GM19023 (cell line): ENCODE data around the gene GRIK1.

Experiments used
- ATAC-seq: cut with Tn5 transposase; IDR thresholded peaks from one replicate; pipeline ENCODE4 v1.9.1; 2021; ENCODE audit warnings: mild to moderate bottlenecking, moderate library complexity; ENCODE audit not compliant: unreplicated experiment

GRIK1 gene

DNA sequence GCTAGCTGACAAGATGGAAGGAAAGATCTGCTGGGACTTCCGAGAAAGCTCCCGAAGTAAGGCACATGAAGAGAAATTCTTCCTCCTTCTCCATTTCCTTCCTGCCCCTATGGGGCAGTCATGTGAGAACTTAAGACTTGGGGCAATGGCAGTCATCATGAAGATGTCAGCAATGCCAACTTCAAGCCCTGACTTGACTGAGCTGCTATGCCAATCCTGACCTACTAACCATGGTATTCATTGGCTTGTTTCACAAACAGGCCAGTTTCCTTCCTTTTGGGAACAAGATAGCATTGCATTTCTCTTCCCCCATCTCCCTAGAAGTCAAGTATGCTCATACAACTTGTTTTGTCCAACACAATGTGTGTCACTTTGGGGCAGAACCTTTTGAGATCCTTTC is 25.5 kb downstream of the GRIK1 start:
- no peak for ATAC-seq

- ATAC-seq, result no peak
These were observed 30.2 kb downstream of the GRIK1 start for GRCh38 chr21:29909571-29909970.

GRCh38 chr21:29904359-29905282 is 35.2 kb downstream of the GRIK1 start:
- ATAC-seq, result no peak

GRCh38 chr21:29896884-29897283 is 42.9 kb downstream of the GRIK1 start:
- no peak for ATAC-seq

DNA sequence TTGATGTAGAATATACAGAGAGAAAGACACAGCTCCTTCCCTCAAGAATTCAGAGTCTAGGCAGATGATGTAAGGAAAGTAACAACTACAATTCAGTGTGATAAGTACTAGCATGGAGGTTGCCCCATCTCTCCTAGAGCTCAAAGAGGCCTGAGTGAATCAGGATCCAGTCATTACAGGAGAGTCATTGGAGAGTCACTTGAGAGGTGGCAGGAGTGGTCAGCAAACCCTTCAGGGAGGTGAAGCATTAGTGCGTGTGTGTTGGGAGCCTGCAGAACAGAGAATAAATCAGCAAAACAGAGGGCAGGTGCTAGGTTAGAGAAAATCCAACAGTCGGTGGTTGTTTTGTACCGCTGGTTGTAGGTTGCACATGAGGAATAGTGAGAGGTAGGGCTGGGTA is 46.1 kb downstream of the GRIK1 start:
- no peak for ATAC-seq

DNA sequence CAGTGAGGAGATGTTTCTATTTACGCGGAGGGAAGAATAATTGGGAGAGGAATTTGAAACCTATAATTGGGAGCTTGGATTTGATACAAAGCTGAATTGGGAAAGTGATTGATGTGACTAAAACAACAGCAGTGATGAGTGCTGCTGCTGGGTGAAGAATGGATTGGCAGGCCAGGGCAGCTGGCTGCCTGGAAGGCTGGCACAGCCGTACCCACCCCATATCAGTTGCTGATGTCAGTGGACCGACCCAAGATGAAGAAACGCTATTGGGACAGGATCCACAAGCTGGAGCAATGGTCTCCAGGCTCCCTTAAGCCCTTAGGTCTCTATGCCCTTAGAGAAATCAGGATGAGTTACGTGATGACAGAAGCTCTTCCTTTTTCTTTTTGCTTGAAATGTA is 47.4 kb downstream of the GRIK1 start:
- no peak for ATAC-seq

GRCh38 chr21:29888437-29888836 is 51.4 kb downstream of the GRIK1 start:
- ATAC-seq, result no peak

GRCh38 chr21:29887313-29888009 is 52.3 kb downstream of the GRIK1 start:
- no peak for ATAC-seq

DNA sequence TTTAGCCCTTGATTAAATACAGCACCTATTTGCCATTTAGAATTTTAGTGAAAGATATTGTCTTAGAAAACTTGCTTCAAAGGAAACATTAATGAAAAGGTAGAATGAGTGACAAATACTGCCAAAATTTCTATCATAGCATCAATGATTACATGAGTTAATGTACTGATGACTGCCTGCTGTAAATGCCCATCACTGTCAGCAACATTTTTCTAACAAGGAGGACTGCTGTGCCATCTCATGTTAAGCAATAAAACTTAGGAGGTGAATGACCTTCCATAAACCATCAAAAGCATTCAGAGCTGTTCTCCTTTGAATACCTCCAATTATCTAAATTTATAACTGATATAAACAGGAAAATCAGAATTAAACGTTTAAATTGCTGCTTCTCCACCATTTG is 54.3 kb downstream of the GRIK1 start:
- no peak for ATAC-seq

DNA sequence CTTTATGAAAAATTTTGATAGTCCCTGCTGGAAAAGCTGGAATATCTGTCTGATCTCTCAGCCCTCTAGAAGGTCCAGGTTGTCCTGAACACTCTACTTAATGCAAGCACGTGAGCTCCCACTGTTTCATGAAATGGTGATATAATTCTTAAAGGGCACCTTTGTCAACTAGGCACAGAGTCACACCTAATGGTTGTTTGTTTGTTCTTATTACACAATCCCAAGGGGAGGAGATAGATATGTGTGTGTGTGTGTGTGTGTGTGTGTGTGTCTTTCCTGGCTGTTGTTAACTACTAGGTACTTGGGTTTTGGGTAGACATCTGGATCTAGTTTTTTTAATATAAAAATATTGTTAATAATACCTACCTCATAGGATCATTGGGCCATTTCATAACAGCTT is 63.9 kb downstream of the GRIK1 start:
- ATAC-seq, result no peak

DNA sequence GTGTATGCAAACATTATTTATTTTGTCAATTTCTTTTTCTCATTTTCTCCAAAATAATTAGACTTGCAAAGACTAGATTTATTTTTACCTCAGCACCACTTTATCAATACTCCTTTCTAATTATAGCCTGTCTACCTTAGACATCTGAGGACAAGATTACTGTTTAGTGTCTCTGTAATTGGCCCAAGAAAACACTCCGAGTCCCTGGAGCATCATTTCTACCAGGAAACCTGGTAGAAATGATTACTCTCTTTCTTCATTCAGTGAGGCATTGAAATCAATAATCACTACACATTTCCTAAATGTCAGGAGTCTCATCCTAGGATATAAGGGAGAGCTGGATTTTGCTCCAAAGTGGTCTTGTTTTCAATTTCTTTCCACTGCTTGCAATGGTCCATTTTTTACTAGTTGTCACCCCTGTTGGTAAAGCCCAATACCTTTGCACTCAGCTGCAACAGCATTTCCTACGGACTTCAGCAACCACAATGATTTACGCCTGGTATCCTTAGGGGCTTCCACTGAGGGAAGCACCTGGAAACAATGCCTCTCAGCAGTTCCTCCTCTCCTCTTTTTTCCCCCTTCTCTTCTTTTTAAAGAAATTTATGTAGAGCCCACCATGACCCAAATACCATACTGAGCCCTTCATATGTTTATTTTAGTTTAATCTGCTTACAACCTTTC is 64.6 kb downstream of the GRIK1 start:
- ATAC-seq, result no peak

DNA sequence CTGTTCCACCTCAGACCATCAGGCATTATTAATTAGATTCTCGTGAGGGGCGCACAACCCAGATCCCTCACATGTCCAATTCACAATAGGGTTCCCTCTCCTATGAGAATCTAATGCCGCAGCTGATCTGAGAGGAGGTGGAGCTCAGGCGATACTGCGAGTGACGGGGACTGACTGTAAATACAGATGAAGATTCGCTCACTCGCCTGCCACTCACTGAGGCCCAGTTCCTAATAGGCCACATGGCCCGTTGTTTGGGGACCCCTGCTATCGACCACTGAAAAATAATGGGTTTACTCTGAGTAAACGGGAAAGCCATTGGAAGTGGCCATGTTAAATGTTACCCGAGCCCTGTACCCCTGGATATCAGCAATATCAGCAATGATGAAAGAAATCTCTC is 65.9 kb downstream of the GRIK1 start:
- no peak for ATAC-seq

GRCh38 chr21:29870814-29871213 is 69.0 kb downstream of the GRIK1 start:
- no peak for ATAC-seq

GRCh38 chr21:29867796-29868195 is 72.0 kb downstream of the GRIK1 start:
- ATAC-seq, result no peak

DNA sequence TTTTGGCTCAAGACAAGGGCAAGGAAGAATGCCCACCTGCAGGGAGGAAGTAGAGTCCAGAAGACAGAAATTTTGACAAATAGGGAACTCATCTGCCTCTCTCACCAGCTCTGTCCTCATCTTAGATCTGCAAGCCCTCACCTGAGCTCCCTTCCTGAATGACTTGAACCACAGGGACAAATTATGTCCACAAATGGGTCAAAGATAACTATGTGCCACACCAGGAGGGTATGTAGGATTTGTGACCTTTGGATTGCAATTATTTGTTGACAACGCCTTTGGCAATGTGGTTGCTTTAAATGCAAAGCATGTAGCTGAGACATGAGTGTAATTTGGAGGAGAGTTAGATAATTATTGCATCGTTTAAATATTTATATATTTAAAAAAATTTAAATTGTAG is 79.5 kb downstream of the GRIK1 start:
- ATAC-seq, result no peak

DNA sequence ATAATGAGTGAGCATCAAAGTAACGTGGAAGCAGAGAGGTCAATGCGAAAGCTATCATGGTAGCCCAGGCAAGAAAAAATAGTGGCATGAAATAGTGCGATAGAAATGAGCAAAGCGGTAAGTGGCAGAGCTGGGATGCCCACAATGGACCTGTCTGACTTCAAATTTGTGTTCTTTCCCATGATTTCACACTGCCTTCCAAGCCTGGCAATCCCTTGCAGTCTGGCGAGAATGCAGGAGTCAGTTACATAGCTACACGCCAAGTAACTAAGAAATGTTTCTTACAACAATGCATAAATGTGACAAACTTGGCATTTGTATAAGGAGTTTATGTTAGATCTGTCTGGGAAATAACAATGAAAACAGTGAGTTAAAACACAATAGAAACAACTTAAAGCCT is 82.6 kb downstream of the GRIK1 start:
- ATAC-seq, result no peak

DNA sequence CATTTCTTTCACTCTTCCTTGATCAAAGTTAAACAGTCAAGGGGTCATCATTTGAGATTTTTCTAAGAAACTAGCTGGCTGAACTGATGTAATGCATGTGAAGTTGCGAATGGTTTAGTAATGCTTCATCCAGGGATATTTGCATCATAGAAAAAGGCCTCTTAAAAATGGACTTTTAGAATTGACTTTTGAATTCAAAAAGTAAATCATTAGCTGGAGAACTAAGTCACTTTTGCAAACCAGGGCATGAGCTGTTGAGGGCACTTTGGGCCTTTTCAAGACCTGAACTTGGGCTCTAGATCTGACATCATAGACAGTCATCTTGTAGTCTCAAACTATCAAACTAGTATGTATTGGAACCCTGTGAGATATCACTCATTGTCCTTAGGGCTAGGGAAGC is 85.0 kb downstream of the GRIK1 start:
- ATAC-seq, result no peak

GRCh38 chr21:29851611-29852010 is 88.2 kb downstream of the GRIK1 start:
- no peak for ATAC-seq

GRCh38 chr21:29849735-29850176 is 90.0 kb downstream of the GRIK1 start:
- peak; percentile 99 for ATAC-seq

DNA sequence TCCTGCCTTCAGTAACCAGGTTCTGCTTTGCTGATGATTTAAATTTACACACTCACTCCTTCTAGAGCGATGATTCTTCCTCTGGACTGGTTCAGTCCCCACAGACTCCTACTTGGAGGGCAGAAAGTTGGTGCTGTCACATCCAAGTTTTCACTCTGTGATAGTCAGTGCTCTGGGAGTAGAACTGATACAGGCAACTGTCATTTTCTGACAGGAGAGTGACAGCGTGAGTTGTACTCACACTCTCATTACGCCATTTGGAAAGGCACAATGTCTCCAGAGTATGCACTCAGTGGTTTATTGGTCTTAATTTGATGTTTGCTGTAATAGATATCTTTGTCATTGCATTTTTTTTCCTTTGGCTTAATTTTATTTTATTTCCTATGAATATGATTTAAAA is 96.0 kb downstream of the GRIK1 start:
- no peak for ATAC-seq

- no peak for ATAC-seq
These were observed 105.2 kb downstream of the GRIK1 start for GRCh38 chr21:29834617-29835016.

DNA sequence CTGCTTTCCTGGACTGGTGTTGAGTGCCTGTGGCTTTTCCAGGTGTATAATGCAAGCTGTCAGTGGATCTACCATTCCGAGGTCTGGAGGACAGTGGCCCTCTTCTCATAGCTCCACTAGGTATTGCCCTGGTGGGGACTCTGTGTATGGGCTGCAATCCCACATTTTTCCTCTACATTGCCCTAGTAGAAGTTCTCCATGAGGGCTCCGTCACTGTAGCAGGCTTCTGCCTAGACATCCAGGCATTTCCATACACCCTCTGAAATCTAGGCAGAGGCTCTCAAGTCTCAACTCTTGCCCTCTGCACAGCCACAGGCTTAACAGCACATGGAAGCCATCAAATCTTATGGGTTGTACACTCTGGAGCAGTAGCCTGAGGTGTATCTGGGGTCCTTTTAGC is 107.6 kb downstream of the GRIK1 start:
- no peak for ATAC-seq
